Heart left ventricle (tissue), 13 donors: ENCODE results near the gene PRSS37.

Experiments
- POLR2A ChIP-seq, 2 donors: fragments of 450-650 bp; IDR thresholded peaks; one replicate each; pipeline ENCODE4 v1.6.1; 2017; ENCODE audit warnings: antibody characterized with exemption in 2 of 2, mild to moderate bottlenecking in 2 of 2, moderate library complexity in 2 of 2
- TF ChIP-seq, protein P1 (sequence below), 12 donors: fragments of 200-600 bp; sonication (generic) in 4 of 12; IDR thresholded peaks; one replicate each; pipeline versions ENCODE4 v1.5.0 to v1.8.0; 2018 to 2022; ENCODE audit warnings: antibody characterized with exemption in 12 of 12, mild to moderate bottlenecking in 5 of 12
- donor health status: ischemic (EF 13 %, LVEDD 7.1; RV severe dilation, severe dysfunction).
- donor health status: DM: no; HTN: yes; CAD: no.
- donor health status: DM: no; HTN: no; CAD: no.
- donor health status: ischemic (EF 25% LVEDD 6.9; RV normal size, moderate dysfunction).
- donor health status: ischemic (EF 25% LVEDD 5.7; RV mildly dilated, moderate dysfunction).
- donor health status: ischemic (EF 35%, LVEDD 5.7; RV mildly dilated, moderate dysfunction).
- donor health status: nonischemic (EF 11% LVEDD 7.7; RV severe dilation, severe dysfunction).
- donor health status: DM: yes; HTN: yes; CAD: no.
- donor health status: PGD.
- donor health status: ischemic (EF 29% LVEDD 5.4; RV normal size, mild dysfunction).
- donor health status: nonischemic (EF 23%, LVEDD 6.1; RV moderate dilation, normal function).

DNA sequence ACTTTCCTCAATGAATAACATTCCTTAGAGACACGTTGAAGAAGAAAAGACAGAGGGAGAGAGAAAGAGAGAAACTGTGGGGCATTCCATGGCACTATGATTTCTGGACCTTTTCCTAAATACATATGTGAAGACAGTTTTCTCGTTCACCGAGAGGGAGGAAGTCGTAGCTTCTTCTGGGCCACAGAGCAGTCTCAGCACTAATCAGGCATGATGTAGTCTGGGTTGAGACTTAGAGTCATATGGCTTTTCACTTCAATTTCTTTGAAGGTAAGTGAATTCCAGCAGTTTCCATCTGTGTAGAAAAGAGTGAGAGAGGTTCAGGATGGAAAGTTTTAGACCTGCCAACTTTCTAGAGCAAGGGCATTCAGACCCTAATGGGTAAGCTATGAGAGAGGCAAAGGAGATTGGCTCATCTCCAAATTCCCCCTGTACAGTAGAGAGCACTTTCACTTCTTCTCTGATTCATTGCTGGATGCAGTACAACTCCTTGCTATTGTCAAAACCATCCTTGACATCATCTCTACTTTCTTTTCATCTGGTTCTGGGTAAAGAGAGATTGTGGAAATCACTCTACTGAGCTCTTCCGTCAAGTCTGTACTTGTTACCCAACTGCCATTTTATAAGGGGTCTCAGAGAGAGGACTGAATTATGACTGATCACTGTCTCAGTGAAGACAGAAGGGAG is 43.4 kb upstream of the PRSS37 start:
- TF ChIP-seq, protein P1, sequence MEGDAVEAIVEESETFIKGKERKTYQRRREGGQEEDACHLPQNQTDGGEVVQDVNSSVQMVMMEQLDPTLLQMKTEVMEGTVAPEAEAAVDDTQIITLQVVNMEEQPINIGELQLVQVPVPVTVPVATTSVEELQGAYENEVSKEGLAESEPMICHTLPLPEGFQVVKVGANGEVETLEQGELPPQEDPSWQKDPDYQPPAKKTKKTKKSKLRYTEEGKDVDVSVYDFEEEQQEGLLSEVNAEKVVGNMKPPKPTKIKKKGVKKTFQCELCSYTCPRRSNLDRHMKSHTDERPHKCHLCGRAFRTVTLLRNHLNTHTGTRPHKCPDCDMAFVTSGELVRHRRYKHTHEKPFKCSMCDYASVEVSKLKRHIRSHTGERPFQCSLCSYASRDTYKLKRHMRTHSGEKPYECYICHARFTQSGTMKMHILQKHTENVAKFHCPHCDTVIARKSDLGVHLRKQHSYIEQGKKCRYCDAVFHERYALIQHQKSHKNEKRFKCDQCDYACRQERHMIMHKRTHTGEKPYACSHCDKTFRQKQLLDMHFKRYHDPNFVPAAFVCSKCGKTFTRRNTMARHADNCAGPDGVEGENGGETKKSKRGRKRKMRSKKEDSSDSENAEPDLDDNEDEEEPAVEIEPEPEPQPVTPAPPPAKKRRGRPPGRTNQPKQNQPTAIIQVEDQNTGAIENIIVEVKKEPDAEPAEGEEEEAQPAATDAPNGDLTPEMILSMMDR (IDR thresholded peaks at IDR 0.05) = no peak
- no peak for TF ChIP-seq POLR2A (IDR thresholded peaks at IDR 0.05)
